Thyroid gland (tissue), 4 donors: Measurements from ENCODE around the gene EXOC8.

Experiments used
- CTCF ChIP-seq, 6 experiments: fragments of 200-600 bp in 3 of 6; fragments of 450-650 bp in 3 of 6; sonication (generic) in 3 of 6; IDR thresholded peaks; one replicate each; pipeline ENCODE4 v1.5.1; 2016 to 2019; ENCODE audit warnings: antibody characterized with exemption in 6 of 6, mild to moderate bottlenecking in 2 of 6, inconsistent platforms in 1 of 6, moderate library complexity in 1 of 6
- POLR2A ChIP-seq, 2 donors: fragments of 450-650 bp; IDR thresholded peaks; one replicate each; pipeline ENCODE4 v1.6.1; 2017; ENCODE audit warnings: antibody characterized with exemption in 2 of 2, mild to moderate bottlenecking in 2 of 2, moderate library complexity in 1 of 2

- no peak for TF ChIP-seq CTCF (IDR thresholded peaks at IDR 0.05)
- no peak for TF ChIP-seq POLR2A (IDR thresholded peaks at IDR 0.05)
Observed at GRCh38 chr1:231284441-231284840, 53.2 kb downstream of the EXOC8 start.
